HG03558 (cell line): ENCODE results near the gene A3GALT2.

ENCODE experiments used
- ATAC-seq: cut with Tn5 transposase; IDR thresholded peaks from one replicate; pipeline ENCODE4 v1.9.1; 2021; ENCODE audit warnings: moderate number of reproducible peaks; ENCODE audit not compliant: unreplicated experiment; ENCODE audit errors: extremely low read depth

Gene A3GALT2

DNA sequence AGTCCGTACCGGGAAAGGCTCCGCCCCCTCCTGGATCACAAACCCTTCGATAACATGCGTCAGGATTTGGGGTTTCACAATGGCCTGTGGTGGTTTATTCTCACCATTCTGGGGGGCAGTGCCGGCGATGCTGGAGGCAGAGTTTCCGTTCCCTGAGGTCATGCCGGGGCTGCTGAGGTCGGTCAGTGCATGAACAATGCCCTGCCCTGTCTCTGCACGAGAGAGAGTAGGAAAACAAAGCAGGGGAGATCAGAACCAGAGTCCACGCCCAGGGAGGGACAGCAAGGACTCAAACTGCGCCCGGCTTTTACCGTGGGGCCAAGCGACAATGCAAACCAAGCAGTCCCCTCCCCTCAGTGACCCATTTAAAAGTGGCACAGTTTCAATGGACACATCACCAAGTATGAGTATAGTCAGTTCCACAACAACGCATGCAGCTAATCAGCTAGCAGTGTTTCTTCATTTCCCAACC is 13.2 kb upstream of the A3GALT2 start:
- ATAC-seq = no peak

DNA sequence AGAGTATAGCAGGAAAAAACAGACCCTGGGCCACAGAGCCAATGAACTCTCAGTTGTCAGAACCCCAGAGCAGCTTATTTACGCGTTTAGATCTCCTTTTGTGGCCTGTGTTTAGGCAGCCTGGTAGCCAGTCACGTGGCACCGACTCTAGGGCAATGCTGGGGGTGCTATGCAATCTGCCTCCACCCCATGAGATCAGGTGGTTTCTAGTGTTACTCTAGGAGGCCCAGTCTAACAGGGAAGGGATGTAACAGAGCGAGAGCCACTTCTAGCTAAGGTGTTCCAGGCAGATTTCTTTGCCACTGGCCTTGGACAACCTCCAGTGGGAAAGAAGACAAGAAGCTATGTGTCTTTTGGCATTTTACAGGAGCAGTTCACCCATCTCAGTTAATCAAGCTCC is 12.0 kb upstream of the A3GALT2 start:
- no peak for ATAC-seq

DNA sequence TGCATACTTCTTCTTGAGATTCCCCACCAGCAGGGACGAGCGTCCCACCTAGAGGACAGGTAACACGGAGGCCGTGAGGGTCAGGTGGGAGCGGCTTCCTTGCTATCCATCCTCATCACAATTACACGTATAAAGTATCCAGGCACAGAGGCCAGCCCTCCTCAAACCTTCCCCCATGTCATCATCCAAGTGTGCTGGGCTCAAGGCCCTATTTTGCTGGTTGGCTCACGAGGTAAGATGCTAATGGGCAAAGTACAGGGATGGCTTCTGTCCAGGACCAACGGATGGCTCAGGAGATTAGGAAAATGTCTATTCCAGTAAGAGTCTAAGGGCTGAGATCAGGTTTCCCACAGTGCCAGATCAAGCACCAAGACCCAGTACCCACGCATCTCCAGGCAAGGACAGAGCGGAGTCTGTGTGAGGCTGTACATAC is 11.5 kb upstream of the A3GALT2 start:
- no peak for ATAC-seq

DNA sequence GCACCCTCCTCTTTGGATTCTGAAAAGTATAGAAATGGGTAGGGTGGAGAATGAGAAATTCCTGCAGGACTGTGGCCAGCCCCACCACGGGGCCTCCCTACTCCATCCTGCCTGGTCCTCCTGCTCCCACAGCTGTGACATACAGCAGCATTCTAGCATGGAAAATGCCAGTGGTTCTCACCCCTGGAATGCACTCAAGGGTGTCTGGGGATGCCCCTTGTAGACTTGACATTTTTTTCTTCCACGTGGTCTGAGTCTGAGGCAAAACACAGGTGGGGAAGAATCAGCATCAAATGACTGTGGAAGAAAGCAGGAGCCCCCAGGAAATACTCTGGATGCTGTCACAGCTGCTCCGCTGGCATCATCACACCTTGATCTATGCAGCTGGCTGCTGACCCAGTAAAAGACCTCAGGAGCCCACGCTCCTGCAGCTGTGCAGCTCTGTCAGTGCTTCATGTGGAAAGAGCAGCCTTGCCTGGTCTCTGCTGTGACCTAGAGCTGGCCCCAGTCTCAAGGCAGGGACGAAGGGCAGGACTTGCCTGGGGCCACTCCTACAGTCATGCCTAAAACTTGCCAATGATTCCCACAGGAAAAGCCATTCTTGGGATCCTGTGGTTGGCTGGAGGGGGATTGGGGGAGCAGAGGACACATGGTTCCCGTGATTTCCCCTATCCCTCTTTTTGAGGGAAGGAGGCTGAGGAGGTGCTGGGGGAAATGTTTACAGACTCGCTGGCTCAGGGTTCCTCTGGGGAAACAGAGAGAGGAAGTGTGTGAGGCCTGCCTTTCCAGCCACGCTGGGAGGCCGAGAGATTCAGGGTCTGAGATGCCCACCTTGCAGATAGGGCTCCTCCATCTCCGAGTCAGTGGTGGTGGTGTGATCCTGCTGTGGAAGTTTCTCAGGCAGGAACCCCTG is 10.8 kb upstream of the A3GALT2 start:
- no peak for ATAC-seq

DNA sequence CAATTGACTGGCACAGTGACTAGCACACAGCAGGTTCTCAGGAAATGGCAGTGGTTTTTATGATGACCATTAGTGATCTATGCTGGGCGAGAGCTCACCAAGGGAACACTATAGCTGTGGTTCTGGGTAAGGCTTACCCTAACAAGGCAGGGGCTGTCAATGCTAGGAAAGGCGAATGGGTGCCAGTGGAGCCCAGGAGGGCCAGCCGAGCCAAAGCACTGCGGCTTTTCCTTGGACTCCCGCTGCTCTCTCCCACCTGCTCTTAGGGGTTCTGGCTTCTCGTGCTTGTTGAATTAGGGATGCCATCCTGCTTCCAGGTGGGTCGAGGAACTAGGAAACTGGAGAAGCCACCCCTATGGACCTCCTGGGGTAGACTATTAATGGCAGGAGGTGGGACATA is 10.0 kb upstream of the A3GALT2 start:
- no peak for ATAC-seq

DNA sequence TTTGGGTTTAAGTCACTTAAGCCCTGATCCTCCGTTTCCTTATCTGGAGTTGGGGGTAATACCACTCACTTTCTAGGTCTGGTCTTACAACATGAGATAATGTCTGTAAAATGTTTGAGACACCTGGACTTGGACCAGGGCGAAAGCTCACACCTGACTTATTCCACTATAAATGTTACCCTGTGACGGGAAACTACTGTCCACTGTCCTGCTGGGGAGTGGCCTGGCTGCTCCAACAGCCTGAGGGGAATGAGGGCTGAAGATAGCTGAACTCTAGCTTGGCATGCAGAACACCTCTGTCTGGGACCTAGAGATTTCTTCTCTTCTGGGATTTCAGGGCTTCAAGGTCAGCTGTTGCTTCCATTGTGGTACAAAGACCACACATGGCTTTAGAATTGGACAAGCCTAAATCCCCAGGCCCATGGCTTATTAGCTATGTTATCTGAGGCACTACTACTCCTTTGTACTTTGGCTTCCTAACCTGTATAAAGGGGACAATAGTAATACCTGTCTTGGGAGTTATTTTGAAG is 9.5 kb upstream of the A3GALT2 start:
- no peak for ATAC-seq

DNA sequence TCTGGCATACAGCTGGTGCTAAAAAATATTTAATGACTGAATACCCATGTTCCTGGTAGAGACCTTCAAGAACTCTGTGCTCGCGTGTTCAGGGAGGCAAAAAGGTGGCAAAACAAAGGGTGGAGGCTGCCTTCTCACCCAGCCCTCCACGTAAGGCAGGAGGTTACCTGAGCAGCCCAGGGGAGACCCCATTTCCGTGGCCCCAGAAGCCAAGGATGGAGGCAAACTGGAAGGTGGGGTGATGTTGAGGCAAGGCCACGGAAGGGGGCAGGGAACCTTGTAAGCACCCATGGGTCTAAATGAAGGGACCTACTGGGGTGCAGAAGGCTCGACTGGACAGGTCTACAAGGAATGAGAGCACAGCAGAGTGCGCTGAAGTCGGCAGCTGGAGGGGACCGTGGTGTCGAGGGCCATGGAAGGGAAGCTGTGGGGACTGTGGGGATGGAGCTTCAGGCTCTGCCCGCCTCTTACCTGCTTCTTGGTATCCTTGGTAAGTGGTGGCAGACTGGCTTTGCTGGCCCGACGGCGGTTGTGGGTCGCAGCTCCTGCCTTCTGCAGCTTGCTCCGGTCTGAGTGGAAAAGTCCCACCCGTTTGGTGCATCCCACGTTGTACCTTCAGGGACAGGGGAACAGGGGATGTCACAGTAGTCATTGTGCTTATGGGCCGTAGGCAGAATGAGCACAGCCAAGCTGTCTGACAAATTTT is 8.9 kb upstream of the A3GALT2 start:
- no peak for ATAC-seq

DNA sequence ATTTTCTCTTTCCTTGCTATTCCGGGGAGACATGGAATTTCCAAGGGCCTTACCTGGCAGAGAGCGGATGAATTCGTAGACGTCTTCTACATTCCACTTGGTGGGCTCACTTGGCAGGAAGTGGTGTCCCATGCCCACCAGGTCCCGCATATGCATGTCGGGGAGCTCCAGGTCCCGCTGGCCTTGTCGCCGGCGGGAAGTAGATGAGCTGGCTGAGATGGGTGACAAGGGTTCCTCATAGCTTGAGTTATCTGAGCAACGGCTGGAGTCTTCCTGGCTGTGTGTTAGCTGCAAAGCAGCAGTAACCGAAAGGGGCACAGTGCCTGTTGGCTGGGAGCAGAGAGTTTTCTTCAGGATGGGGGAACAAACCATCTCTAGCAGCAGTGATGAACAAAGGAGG is 7.9 kb upstream of the A3GALT2 start:
- no peak for ATAC-seq

DNA sequence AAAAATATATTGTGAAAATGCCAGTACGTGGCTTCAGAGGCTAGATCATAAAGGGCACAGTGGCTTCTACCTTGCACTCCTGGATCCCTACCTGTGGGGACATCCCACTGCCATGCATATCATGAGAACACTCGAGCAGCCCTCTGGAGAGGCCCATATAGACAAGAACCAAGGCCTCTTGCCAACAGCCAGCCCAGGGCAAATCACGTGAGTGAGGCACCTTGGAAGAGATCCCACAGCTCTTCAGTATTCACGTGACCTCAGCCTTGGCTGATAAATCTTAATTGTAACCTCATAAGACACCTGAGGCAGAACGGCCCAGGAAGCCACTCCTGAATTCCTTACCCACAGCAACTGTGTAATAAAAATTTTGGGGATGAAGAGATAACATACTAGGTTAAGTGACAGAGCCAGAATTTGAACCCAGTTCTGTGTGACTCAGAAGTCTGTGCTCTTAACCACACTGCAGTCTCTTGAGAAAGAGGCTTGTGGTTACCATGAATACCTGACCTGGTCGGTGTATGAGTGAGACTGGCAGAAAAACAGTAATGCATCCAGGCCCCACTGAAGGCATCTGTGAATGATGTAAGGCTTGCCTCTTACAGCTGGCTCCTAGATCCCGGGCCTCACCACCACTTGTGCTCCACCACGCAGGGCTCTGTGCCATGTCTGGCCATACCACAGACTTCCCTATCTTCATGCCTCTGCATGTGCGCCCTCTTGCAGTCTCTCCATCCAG is 6.9 kb upstream of the A3GALT2 start:
- ATAC-seq = no peak

DNA sequence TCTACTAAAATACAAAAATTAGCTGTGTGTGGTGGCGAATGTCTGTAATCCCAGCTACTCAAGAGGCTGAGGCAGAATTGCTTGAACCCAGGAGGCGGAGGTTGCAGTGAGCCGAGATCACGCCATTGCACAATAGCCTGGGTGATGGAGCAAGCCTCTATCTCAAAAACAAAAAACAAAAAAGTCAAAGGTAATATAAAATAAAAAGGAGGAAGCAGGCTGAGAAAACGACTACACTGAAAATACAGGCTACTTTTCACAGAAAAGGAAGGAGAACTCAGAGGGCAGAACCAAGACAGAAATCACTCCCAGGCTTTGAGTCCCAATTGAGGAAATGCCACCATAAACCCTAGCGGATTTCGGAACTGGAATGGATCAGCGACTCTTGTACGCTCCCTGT is 5.9 kb upstream of the A3GALT2 start:
- ATAC-seq = no peak

DNA sequence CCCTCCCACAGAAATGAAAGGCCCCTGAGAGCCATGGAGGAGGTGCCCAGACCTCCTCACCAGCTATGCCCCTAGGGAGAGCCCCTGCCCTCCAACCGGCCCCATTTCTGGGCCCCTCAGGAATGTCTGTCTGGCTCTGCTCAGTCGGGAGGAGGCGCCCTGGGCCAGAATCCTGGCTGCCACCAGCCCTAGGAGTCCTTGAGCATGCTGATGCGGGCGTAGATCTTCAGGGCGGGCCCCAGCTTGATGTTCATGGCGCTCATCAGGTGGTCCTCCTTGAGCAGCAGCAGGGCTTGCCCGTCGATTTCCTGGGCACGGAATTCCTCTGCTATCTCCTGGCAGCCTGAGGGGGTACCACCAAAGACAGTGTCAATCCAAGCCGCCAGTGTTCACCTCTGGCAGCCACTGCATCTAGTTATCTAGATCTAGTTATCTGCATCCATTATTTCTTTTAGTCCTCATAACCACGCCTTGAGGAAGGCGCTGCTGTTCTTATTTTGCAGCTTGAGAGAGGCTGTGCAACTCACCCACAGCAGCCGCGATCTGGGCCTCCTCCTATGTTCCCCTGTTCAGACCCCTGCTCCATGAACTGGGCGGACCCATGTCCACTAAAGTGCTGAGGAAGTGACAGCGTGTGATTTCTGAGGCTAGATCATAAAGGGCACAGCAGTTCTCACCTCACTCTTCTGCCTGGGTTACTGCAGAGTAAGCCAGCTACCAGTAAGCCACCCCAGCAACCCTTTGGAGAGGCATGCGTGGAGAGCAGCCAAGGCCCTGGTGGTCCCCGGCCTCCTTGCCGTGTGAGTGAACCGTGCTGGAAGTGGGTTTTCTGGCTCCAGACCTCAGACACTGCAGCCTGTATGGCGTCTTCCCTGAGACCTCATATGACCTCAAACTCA is 4.0 kb upstream of the A3GALT2 start:
- no peak for ATAC-seq

DNA sequence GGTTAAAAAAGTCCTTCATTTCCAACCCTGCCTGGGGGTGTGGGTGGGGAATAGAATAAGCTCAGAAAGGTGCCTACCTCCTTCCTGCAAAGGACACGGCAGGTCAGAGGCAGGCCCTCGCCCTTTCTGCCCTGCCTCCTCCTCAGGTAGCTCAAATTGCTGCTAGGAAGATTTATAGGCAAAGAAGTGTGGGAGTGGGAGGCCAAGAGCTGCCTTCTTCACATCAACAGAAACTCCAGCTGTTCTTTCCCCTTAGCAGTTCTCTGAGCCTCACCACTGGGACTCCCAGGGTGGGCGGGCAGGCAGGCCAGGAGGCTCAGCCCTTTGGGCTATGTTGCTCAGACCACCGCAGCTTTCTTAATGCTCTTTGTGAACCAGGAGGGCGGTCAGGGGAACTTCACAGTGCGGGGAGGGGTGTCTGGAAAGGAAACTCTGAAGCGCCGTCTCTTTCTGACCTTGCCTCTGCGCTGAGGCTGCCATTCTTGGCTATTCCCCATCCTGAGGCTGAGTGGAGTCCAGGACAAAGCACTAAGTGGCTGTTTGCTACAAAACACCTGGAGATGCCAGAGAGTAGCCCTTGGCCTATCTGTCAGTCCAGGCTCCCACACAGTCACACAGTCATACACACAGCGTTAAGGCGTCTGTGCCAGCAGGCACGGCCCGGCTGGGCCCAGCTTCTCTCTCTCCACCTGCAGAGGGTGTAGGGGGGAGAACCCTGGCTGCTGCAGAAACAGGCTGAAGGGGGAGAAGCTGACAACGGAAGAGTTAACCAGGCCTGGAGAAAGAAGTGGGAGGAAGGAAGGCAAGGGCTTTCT is 3.0 kb upstream of the A3GALT2 start:
- ATAC-seq = no peak

DNA sequence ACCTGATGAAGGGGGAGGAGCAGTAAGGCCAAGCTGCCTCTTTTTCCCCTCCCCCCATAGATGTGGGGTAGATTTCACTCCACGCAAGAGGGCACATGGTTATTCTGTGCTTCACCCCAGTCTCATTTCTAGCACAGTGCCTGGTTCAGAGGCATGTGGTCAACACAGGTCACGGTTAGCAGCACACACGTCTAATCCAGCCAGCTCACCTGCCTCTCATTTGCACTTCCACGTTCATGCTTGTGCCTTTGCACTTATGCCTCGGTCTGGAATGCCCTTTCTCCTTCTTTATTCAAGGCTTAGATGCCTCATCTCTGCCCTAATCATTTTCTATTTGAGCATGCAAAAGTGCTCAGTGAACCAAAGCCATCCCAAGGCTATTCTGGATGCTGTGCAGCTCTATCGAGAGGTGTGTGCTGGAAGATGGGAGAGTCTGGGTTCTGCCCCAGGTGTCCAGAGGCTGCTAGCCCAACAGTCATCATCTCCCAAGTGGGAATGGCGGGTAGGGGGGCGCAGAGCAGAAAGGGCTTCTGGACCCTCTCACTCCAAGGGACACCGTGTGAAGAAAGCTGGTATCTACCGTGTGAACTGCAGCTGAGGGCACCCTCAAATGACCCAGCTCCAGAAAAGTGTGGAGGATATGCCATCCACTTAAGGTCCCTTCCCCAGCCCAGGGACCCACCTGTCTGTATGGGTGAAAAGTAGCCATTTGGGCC is 2.1 kb upstream of the A3GALT2 start:
- no peak for ATAC-seq

DNA sequence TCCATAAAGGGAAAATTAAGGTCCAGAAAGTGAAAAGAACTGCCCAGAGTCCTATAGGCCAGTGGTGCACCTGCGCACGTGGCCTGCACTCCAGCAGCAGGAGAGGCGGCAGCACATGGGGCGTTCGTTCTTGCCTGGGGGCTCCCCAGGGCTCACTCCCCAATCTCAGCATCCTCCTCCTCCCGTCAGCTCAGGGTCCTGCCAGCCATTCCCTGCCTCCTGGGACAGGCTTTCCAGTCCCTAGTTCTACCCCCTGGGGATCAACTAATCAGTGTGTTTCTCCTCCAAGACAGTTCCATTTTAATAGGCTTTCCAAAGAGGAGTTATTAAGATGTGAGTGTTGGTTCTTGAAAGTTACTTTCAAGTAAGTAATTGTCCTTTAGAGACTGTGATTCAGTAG is 1.2 kb upstream of the A3GALT2 start:
- ATAC-seq = no peak

DNA sequence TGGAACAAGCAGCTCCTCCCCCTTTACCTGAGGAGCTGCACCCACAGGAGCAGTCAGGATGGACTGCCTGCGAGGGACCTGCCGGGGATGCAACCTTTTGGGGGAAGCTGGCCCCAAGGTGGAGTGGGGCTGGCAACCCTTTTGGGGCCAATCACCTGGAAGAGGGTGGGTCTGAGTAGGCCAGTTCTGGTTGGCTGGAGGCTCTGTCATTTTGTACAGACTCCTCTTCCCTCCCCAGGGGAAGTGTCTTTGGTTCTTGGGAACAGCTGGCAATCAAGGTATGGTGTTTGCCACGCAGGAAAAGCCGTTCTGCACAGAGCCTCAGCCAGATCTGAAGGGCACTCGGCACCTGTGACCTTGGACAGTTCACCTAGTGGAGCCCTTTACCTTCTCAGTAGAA is 280 bp upstream of the A3GALT2 start:
- no peak for ATAC-seq

DNA sequence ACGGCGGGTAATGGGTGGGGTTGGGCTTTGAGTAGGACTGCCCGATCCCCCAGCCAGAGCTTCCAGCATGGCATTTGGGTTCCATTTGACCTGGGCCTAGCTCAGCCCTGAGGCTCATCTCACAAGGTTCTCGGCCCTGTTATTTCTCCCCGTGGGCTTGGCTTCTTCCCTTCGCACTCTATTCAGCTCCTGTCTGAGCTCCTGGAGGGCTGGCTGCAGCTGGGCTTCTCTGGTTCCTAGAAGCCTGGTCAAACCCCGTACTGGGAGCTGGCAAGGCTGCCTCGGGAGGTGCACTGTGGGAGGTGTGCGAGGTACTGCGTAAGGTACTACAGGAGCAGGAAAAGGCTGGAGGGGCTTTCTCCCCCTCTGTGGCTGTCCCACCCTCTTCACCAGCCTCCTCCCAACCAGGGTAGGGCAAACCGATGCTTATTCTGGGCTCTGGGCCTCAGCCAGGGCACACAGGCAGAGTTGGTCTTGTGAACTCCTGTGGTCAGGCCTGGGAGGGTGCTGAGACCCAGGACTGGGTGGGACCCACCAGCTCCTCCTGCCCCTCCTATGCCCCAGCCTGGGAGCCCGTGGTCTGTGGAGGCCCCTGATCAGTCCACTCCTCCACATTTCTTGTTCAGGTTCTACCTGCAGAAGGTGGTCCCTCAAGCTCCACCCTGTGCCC is 814 bp downstream of the A3GALT2 start:
- ATAC-seq = no peak

DNA sequence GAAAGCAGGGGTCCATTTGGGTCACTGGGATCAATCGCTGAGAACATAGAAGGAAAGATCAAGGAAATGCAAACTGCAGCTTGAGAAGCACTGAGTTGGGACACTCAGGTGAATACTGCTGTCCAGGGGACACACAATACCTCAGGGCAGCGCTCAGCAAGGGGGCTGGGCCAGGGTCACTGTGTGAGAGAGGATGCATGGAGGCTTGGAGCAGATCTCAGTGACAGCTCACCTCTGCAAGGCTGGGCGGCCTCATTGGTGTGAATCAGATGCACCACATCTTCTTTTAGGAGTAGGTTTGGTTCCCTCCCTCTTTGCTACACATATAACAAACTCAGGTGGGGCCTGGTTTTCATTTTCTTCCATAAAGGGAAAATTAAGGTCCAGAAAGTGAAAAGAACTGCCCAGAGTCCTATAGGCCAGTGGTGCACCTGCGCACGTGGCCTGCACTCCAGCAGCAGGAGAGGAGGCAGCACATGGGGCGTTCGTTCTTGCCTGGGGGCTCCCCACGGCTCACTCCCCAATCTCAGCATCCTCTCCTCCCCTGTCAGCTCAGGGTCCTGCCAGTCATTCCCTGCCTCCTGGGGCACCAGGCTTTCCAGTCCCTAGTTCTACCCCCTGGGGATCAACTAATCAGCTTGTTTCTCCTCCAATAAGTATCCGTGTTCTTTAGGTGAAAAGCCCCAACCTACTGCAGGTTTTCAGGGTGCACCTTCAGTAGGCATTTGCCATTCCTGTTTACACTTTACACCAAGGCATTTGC is 1.5 kb downstream of the A3GALT2 start:
- ATAC-seq = no peak
